HT1080 (cell line): ENCODE results near the gene RBKS. TPM values are rescaled to one million over a fixed set of nuclear protein-coding genes. Genes with fewer than 3 reads are reported as not detected.
"Not testable (repeated sequence)": the region's sequence is repeated elsewhere in the genome, so short reads cannot be mapped to it uniquely, and the experiment has no call there.

Experiments used
- DNase-seq: peaks from one replicate; pipeline ENCODE4 v3.0.0-alpha.2; 2015; ENCODE audit warnings: low read depth
- total RNA-seq: library from RNA; depleted of rRNA; stranded (reverse); fragments of >200 nt; shearing (Covaris generic); gene quantifications from 2 replicates; pipeline ENCODE4 v1.2.3, GENCODE V29; 2014

Gene RBKS
- total RNA-seq, 1 experiment from 2014 or later = 0.71 TPM

DNA sequence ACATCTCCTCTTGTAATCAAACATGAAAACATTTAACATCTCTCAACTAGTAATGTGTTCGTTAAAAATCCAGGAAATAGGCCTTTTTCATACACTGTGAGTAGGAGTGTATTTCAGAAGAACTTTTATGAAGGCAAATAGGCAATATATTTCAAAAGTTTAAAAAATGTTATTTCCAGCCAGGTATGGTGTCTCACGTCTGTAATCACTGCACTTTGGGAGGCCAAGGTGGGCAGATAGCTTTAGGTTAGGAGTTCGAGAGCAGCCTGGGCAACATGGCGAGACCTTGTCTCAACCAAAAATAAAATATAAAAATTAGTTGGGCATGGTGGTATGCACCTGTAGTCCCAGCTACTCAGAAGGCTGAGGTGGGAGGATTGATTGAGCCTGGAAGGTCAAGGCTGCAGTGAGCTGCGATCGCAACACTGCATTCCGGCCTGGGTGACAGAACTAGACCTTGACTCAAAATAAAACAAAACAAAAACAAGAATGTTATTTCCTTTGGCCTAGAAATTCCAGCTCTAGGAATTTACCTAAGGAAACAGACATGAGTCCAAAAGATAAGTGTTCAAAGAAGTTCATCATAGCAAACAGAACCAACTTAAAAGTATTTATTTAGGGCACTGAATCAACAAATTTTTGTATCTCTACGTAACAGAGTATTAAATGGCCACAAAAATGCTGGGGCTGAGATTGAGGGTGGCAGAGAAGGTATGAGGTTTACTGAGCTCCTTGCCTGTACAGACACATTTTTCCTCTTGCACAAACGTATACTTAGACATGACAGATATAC lies 14.9 kb downstream of the RBKS start:
- no peak for DNase-seq

GRCh38 chr2:27873091-27873490 lies 17.1 kb downstream of the RBKS start:
- DNase-seq = no peak

DNA sequence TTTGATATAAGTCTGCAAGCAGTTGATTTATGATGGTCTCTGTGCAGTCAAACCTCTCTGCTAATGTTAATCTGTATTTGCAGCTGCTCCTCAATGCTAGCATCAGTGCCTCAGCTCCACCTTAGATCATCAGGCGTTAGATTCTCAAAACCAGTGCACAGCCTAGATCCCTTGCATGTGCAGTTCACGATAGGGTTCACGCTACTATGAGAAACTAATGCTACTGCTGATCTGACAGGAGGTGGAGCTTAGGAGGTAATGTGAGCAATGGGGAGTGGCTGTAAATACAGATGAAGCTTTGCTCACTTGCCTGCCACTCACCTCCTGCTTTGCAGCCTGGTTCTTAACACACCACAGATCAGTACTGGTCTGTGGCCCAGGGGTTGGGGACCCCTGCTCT lies 18.4 kb downstream of the RBKS start:
- no peak for DNase-seq

DNA sequence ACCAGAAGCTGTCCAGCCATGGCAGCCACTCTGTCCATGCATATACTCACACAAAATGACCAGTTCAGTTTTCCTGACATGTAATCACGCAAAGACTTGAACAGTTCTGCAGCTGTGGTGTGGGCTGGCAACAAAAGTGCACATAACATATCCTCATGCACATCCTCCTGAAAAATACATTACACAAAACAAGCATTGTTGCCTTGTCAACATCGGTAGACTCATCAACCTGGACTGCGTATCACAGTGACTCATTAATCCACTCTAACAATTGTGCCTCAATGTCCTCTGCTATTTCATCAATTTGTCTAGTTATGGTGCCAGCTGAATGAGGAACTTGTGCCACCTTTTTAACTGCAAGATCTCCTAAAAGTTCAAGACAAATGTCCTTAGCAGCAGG lies 19.5 kb downstream of the RBKS start:
- DNase-seq = peak; percentile 63

DNA sequence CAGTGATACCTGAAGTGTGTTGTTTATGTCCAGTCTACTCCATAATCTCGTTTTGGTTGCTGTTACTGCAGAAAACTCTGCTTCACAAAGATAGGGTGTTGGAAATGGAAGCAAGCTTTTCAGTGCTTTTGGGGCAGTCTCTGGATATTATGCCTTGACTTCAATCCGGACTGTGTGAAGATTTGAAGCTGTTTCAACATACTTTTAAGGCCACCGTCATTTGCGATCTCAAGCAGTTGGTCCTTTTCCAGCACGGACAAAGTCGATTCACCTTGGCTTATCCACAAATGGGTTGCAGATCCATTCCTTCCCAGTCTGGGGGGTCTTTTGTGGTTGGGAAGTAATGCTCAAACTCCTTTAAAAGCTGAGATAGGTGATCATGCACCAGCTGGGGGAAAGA lies 20.4 kb downstream of the RBKS start:
- no peak for DNase-seq

DNA sequence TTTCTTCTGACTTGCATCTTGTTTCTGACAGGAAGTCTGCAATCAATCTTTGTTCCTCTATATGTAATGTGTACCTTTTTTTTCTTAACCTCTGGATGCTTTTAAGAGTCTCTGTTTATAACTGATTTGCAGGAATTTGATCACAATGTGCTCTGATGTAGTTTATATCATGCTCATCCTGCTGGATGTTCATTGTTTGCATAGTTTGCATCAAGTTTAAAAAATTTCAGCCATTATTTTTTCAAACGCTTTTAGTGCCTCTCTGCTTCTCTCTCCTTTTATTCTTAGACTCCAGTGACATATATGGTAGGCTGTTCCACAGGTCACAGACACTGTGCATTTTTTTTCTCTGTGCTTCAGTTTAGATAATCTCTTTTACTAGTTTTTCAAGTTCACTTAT lies 23.9 kb downstream of the RBKS start:
- DNase-seq = no peak

DNA sequence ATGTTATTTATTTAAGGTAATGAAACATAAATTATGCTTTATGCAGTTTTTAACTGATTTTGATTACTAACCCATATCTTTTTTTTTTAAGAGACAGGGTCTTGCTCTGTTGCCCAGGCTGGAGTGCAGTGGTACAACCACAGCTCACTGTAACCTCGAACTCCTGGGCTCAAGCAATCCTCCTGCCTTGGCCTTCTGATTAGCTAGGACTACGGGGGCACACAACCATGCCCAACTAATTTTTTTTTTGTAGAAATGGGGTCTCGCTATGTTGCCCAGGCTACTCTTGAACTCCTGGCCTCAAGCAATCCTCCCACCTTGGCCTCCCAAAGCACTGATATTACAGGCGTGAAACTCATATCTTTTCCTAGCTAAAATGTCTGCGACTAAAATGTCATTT lies 26.2 kb downstream of the RBKS start:
- DNase-seq = not testable (repeated sequence)

- DNase-seq = no peak
Measured at GRCh38 chr2:27863146-27863545, 27.0 kb downstream of the RBKS start.

DNA sequence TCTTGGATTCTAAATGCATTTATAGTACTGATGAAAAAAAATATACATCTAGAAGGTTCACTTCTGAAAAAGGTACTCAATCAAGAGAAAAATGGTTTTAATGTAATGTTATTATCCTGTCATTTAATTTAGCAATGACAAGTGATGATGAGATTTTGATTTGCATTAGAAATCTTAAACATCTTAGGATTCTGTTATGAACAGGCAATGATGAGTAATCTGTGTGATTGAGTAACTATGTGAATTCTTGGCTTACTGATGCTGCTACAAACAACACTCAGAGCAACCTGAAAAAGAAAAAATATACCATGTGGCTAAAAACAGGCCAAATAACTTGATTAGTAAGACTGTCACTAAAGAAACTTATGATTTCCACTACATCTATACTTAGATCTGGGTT lies 30.1 kb downstream of the RBKS start:
- peak; percentile 69 for DNase-seq

DNA sequence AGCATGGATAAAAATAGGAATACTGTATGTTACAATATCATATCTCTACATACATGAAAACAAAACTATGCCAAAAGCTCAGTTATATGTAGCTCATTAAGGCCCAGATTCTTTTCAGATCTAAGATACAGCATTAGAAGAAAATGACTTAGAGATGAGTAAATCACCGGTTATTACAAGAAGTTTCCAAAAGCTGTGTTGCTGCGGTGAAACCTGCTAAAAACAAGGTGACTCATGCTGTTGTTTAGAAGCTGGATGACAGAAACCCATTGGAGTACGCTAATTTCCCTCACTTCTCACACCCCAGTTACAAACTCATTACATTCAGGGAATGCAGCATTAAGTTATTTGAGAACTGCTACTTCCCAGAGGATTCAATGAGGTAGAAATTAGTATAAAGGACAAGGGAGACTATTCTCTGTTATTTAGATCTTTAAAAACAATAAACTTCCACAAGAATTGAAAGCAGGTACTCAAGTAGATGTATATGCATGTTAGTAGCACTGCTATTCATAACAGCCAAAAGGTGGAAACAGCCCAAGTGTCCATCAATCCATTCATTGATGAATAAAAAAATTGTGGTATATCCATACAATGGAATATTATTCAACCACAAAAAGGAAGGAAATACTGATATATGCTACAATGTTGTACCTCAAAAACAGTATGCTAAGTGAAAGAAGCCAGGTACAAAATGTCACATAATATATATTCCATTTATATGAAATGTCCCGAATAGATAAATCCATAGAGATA lies 32.6 kb downstream of the RBKS start:
- DNase-seq = no peak

- no peak for DNase-seq
Measured at GRCh38 chr2:27856956-27857355, 33.2 kb downstream of the RBKS start.

DNA sequence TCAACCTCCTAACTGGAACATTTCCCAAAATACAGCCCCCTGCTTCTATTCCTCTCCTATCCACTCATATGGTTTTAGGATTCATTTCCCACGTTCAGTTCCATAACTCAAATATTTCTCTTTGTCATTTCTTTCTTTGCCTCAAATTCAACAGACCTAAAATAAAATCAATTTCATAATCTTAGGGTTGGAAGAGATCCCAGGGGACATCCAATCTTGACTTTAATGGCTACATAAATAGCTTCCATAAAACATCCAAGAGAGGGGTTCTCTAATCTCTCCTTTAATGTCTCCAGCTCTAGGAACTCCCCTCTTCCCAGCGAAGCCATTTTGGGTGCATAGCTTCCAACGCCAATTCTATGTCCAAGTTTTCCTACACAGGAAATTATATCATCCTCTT lies 33.8 kb downstream of the RBKS start:
- DNase-seq = no peak

- DNase-seq = peak; percentile 46
Measured at GRCh38 chr2:27855476-27855875, 34.7 kb downstream of the RBKS start.

GRCh38 chr2:27854229-27854862 lies 35.8 kb downstream of the RBKS start:
- no peak for DNase-seq

GRCh38 chr2:27852691-27853090 lies 37.5 kb downstream of the RBKS start:
- no peak for DNase-seq

GRCh38 chr2:27849558-27850205 lies 40.5 kb downstream of the RBKS start:
- peak; percentile 22 for DNase-seq

DNA sequence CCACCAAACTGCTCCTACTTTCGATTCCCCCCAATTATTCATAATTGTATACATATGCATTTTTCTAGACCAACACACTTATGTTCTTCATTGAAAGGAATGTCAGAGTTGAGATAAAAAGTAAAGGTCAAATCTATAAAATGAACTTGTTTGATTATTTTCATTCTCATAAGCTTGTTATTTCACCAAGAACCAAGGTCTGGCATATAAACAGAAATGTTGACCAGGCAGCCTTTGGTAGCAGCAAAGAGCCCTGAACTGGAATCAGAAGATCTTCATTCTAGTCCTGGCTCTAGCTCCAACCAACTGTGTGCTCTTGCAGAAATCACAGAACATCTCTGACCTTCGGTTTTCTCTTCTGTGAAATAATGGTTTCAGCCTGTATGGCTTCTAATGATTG lies 42.9 kb downstream of the RBKS start:
- DNase-seq = no peak

DNA sequence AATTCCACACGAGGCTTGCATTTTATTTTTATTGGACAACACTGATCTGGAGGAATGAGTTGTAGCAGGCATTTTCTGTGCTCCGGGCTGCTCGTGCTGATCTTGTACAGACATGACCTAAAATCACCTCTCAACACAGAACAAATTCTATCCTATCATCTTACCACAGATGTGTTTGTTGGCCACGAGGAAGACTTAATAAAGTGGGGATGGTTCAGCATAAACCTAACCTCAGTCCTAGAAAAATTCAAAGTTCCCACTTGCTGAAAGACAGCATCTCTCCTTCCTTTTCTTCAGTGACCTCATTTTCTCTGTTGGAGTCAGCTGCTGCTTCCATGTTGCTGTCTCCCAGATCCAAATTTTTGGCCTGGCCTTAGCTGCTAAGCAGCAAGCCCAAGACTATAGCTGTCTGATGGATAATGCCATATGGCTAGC lies 45.3 kb downstream of the RBKS start:
- no peak for DNase-seq

DNA sequence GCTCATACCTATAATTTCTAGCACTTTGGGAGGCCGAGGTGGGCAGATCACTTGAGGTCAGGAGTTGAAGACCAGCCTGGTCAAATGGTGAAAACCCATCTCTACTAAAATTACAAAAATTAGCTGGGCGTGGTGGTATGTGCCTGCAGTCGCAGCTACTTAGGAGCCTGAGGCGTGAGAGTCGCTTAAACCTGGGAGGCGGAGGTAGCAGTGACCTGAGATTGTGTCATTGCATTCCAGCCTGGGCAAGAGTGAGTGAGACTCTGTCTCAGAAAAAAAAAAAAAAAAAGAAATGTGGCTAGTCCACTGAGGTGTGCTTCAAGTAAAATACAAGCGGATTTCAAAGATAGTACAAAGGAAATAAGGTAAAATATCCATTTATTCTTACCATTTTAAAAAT lies 46.2 kb downstream of the RBKS start:
- DNase-seq = no peak

DNA sequence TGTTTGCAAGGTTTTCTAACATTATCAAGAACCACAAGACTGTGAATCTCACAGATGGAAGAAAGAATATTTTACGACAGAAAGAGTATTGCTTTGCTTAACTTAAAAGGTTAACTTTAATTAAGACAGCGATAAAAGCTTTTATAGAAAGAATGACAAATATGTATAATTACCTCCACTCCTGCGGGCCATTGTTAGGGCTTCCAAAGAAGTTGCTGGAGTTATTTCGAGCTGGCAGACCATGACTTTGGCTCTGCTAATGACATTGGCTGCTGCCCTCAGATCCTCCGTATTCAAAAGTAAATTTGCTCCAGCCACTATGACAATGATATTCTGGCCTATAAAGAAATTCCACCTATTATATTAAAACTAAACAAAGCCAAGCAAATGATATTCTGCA lies 47.3 kb downstream of the RBKS start:
- DNase-seq = no peak

DNA sequence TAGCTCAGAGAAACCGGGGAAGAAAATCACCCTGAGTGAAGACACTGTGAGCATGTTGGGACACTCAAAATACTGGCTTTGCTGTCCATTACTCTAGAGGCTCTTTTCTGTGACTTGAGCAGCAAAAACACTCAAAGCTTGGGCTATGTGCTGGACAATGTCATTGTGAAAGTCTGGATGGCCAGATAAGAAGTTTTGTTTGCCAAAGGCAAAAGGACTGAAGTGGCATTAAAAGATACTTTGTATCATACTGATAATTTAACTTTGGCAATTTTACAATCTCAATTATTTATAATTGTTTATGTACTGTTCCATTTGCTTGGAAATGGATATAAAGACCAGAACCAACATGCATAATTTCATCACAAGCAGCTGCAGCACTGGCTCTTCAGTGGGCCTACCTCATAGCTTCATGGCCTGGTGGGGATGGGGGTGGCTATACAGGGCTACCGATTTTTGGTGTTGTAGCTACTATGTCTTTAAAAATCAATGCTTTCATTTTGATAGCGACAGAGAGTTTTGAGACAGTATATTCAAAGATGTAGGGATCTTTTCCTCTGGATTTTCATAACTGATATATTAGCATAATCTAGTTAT lies 51.1 kb downstream of the RBKS start:
- no peak for DNase-seq
